ENCODE results near the gene TIMM22. TPM values are rescaled to one million over a fixed set of nuclear protein-coding genes. Genes with fewer than 3 reads are reported as not detected.

TIMM22 gene
- total RNA-seq, 3 donors from 2014 or later (not counting 1 experiment from before 2014, with no cell fraction given), result 7.8 to 11.3 (median 8.9) TPM

DNA sequence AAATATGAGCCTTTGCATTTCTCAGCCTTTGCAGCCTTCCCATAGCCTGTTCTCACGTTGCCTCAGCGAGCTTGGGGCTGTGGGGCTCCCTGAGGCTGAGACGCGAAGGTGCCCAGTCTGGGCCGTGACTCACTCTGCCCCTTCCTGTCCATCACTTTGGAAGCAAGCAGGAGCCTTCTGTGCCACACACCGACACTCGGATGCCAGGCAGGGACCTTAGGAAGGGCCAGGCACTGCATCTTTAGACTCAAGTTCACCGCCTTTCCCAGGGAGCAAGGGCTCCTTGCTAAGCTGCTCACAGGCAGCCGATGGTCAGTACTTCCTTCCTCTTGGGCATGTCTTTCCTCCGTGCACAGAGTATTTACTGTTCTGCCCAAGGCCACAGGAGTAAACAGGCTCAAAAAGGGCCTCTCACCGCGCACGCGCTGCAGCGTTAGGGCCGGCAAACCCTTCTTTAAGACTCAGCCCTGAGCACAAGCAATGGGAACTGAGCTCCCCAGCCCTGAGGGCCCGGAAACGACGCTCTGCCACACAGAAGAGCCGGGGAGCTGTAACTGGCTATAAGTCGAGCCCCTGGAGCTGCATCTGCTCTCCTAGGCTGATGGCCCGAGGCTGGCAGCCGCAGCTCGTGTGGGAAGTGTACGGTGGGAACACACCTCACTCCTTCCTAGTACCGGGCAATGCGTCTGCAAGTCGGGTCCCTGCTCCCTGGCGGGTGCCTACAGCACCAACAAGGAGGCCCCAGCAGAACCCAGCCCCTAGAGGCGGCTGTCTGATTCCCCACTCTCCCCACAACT is 7.2 kb downstream of the TIMM22 start:
- no peaks in the 10 kb centered on the region for H3K9me3 Mint-ChIP-seq
- Histone ChIP-seq H3K4me3 (ENCODE audit: low read length) (no peak overlapping the region), H3K27me3 (ENCODE audit: control insufficient read depth, insufficient read depth, low read length) (no peaks in the 10 kb centered on the region), H3K4me1 (ENCODE audit: control insufficient read depth, insufficient read depth, low read length) (no peaks in the 10 kb centered on the region), H3K9me3 (ENCODE audit: control insufficient read depth, insufficient read depth, low read length) (no peaks in the 10 kb centered on the region), H3K36me3 (ENCODE audit: control insufficient read depth, insufficient read depth, low read length) (peaks cover 78% of the 10 kb centered on the region), H3K27ac (ENCODE audit: low read length) (no peak overlapping the region)
- peaks cover 11% of the 10 kb centered on the region in 2 donors for H3K4me1 Mint-ChIP-seq
- ATAC-seq (no peak), DNase-seq (no peak)
- intact Hi-C loops (cut with micrococcal nuclease), result no loop called here
- H3K27ac Mint-ChIP-seq, result no peak overlapping the region
- no peak overlapping the region for H3K4me3 Mint-ChIP-seq
- TF ChIP-seq, protein P1, sequence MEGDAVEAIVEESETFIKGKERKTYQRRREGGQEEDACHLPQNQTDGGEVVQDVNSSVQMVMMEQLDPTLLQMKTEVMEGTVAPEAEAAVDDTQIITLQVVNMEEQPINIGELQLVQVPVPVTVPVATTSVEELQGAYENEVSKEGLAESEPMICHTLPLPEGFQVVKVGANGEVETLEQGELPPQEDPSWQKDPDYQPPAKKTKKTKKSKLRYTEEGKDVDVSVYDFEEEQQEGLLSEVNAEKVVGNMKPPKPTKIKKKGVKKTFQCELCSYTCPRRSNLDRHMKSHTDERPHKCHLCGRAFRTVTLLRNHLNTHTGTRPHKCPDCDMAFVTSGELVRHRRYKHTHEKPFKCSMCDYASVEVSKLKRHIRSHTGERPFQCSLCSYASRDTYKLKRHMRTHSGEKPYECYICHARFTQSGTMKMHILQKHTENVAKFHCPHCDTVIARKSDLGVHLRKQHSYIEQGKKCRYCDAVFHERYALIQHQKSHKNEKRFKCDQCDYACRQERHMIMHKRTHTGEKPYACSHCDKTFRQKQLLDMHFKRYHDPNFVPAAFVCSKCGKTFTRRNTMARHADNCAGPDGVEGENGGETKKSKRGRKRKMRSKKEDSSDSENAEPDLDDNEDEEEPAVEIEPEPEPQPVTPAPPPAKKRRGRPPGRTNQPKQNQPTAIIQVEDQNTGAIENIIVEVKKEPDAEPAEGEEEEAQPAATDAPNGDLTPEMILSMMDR (IDR thresholded peaks at IDR 0.05), result no peak
- H3K27me3 Mint-ChIP-seq (ENCODE audit: low read depth in 2 of 2), result no peaks in the 10 kb centered on the region
- H3K36me3 Mint-ChIP-seq, result peaks cover 11% of the 10 kb centered on the region
- WGBS (ENCODE audit: insufficient coverage), result 90% methylated on average over 30 of the region's 30 CpGs

DNA sequence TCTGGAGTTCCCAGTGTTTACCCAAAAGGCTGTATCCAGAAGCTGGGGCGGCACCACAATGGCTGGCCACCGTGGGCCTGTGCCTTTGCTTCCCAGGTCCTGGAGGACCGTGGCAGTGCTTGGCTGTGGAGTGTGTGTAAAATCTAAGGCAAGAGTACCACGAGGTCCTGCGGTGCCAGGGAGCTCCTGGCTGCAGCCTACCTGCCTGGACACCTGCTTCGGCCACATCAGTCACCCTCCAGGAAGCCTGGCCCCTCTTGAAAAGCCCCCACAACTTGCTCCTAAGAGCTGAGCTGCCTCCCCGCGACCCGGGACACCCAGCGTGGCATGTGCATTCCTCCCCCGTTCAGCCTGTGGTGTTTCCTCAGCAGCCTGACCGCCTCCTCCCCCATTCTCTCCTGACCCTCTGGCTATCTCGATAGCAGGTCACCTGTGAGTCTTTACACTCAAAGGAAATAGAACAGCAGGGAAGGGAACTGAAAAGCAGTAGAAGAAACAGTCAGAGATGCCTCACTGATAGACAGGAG is 7.9 kb downstream of the TIMM22 start:
- ATAC-seq (no peak), DNase-seq (no peak)
- WGBS (ENCODE audit: insufficient coverage), result 85% methylated on average over 13 of the region's 13 CpGs
- H3K27me3 Mint-ChIP-seq (ENCODE audit: low read depth in 2 of 2), result no peaks in the 10 kb centered on the region
- H3K27ac Mint-ChIP-seq, result peak overlapping the region; percentile 38 to 45
- no peaks in the 10 kb centered on the region for H3K9me3 ChIP-seq (ENCODE audit: control insufficient read depth, insufficient read depth, low read length)
- H3K36me3 ChIP-seq (ENCODE audit: control insufficient read depth, insufficient read depth, low read length), result peaks cover 81% of the 10 kb centered on the region
- H3K27ac ChIP-seq (ENCODE audit: low read length), result no peak overlapping the region
- H3K4me3 ChIP-seq (ENCODE audit: low read length), result no peak overlapping the region
- H3K4me1 Mint-ChIP-seq, result peaks cover 8% of the 10 kb centered on the region in 2 donors
- no peaks in the 10 kb centered on the region for H3K27me3 ChIP-seq (ENCODE audit: control insufficient read depth, insufficient read depth, low read length)
- H3K36me3 Mint-ChIP-seq, result peaks cover 11% of the 10 kb centered on the region
- TF ChIP-seq, protein P1 (IDR thresholded peaks at IDR 0.05), result no peak
- H3K4me1 ChIP-seq (ENCODE audit: control insufficient read depth, insufficient read depth, low read length), result no peaks in the 10 kb centered on the region
- H3K4me3 Mint-ChIP-seq, result no peak overlapping the region
- intact Hi-C loops (cut with micrococcal nuclease), result no loop called here
- no peaks in the 10 kb centered on the region for H3K9me3 Mint-ChIP-seq

- Mint-ChIP-seq H3K9me3 (no peaks in the 10 kb centered on the region), H3K4me1 (peaks cover 8% of the 10 kb centered on the region in 2 donors), H3K27ac (peak overlapping the region; percentile 38 to 45), H3K36me3 (peaks cover 11% of the 10 kb centered on the region), H3K27me3 (ENCODE audit: low read depth in 2 of 2) (no peaks in the 10 kb centered on the region), H3K4me3 (no peak overlapping the region)
- H3K36me3 ChIP-seq (ENCODE audit: control insufficient read depth, insufficient read depth, low read length), result peaks cover 84% of the 10 kb centered on the region
- no peaks in the 10 kb centered on the region for H3K9me3 ChIP-seq (ENCODE audit: control insufficient read depth, insufficient read depth, low read length)
- WGBS (ENCODE audit: insufficient coverage), result 57% methylated on average over 23 of the region's 23 CpGs
- DNase-seq (no peak), ATAC-seq (no peak)
- no peaks in the 10 kb centered on the region for H3K4me1 ChIP-seq (ENCODE audit: control insufficient read depth, insufficient read depth, low read length)
- TF ChIP-seq, protein P1 (IDR thresholded peaks at IDR 0.05), result no peak
- no peaks in the 10 kb centered on the region for H3K27me3 ChIP-seq (ENCODE audit: control insufficient read depth, insufficient read depth, low read length)
- no peak overlapping the region for H3K4me3 ChIP-seq (ENCODE audit: low read length)
- H3K27ac ChIP-seq (ENCODE audit: low read length), result no peak overlapping the region
- intact Hi-C loops (cut with micrococcal nuclease), result no loop called here
Observed at GRCh38 chr17:1005361-1005946, 8.5 kb downstream of the TIMM22 start.

Data from natural killer cell (primary cell).